Measurements from ENCODE around the gene NTN4.

DNA sequence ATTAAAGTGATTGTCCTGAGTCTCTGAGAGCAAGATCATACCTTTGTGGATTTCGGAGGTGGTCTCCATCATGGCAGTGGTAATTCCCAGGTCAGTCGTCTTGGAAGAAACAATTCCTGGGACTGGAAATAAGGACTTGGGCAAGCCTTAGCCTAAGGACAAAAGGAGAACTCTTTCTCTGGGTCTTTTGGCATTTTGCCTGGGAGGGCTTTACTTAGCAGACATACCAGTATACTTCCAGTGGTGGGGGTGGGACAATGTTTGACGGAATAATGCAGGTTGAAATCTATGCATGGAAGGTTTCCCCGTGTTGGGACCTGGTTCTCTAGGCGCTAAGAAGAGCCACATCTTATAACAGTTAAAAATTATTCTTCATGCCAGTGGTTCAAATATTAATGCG, 168.8 kb downstream of the NTN4 start:
- TF ChIP-seq, protein P1, sequence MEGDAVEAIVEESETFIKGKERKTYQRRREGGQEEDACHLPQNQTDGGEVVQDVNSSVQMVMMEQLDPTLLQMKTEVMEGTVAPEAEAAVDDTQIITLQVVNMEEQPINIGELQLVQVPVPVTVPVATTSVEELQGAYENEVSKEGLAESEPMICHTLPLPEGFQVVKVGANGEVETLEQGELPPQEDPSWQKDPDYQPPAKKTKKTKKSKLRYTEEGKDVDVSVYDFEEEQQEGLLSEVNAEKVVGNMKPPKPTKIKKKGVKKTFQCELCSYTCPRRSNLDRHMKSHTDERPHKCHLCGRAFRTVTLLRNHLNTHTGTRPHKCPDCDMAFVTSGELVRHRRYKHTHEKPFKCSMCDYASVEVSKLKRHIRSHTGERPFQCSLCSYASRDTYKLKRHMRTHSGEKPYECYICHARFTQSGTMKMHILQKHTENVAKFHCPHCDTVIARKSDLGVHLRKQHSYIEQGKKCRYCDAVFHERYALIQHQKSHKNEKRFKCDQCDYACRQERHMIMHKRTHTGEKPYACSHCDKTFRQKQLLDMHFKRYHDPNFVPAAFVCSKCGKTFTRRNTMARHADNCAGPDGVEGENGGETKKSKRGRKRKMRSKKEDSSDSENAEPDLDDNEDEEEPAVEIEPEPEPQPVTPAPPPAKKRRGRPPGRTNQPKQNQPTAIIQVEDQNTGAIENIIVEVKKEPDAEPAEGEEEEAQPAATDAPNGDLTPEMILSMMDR (IDR thresholded peaks at IDR 0.05) = no peak
- no peak for TF ChIP-seq POLR2A (IDR thresholded peaks at IDR 0.05)

All from ovary (tissue), 3 donors.